Fibroblast of lung (primary cell): ENCODE measurements around the gene IL27RA.

Source experiments
- EZH2 ChIP-seq: IDR thresholded peaks from 2 replicates; pipeline ENCODE4 v1.5.1; 2012; ENCODE audit warnings: low read length, control low read depth, mild to moderate bottlenecking; ENCODE audit errors: missing control alignments
- TF ChIP-seq, protein P1 (sequence below), 2 donors: IDR thresholded peaks in 1 of 2; conservative IDR thresholded peaks in 1 of 2; 1 replicate in 1 of 2; 2 replicates in 1 of 2; pipeline ENCODE4 v1.5.1; 2011 to 2012; ENCODE audit warnings: low read length in 2 of 2, control low read depth in 1 of 2, inconsistent platforms in 1 of 2, low read depth in 1 of 2, mild to moderate bottlenecking in 1 of 2

DNA sequence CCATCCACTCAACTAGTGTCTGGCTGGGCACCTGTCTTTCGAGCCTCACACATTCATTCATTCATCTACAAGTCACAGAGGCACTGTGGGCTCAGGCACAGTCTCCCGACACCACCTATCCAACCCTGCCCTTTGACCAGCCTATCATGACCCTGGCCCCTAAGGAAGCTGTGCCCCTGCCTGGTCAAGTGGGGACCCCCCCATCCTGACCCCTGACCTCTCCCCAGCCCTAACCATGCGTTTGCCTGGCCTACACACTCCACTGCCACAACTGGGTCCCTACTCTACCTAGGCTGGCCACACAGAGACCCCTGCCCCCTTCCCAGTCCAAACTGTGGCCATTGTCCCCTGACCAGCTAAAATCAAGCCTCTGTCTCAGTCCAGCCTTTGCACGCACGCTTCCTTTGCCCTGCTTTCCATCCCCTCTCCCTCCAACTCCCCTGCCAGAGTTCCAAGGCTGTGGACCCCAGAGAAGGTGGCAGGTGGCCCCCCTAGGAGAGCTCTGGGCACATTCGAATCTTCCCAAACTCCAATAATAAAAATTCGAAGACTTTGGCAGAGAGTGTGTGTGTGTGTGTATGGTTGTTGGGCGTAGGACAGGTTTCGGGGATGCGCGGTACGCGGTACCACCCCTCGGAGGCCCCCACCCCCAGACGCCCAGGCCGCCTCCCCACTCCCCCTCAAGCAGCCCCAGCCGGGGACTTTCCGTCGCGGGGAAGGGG, 404 bp upstream of the IL27RA start:
- TF ChIP-seq, protein P1, sequence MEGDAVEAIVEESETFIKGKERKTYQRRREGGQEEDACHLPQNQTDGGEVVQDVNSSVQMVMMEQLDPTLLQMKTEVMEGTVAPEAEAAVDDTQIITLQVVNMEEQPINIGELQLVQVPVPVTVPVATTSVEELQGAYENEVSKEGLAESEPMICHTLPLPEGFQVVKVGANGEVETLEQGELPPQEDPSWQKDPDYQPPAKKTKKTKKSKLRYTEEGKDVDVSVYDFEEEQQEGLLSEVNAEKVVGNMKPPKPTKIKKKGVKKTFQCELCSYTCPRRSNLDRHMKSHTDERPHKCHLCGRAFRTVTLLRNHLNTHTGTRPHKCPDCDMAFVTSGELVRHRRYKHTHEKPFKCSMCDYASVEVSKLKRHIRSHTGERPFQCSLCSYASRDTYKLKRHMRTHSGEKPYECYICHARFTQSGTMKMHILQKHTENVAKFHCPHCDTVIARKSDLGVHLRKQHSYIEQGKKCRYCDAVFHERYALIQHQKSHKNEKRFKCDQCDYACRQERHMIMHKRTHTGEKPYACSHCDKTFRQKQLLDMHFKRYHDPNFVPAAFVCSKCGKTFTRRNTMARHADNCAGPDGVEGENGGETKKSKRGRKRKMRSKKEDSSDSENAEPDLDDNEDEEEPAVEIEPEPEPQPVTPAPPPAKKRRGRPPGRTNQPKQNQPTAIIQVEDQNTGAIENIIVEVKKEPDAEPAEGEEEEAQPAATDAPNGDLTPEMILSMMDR (conservative IDR thresholded peaks at IDR 0.05 in 1 of 2, IDR thresholded peaks at IDR 0.05 in 1 of 2; ENCODE audit: low read depth in 1 of 2, low read length in 2 of 2): no peak
- TF ChIP-seq EZH2: no peak
